Measurements from ENCODE around the gene RYR3.

The RYR3 gene

DNA sequence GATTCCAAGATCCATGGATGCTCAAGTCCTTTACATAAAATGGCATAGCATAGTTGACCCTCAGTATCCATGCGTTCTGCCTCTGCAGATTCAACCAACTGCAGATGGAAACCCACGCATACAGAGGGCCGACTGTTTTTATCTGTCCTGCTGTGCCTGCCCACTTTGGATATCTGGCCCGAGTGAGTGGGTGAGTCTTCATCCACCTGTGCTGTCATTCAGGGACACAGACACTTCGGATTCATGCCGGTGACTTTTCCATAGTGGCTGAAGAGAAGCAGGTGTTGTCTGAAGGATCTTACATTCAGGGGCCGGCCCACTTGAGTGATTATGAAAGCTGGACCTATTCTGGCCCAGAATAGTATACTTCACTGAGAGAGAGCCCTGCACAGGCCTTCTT lies 85.1 kb downstream of the RYR3 start:
- DNase-seq (ENCODE audit: low read depth): no peak
- no peak overlapping the region for H3K4me3 ChIP-seq (ENCODE audit: low read length)
- TF ChIP-seq, protein P1, sequence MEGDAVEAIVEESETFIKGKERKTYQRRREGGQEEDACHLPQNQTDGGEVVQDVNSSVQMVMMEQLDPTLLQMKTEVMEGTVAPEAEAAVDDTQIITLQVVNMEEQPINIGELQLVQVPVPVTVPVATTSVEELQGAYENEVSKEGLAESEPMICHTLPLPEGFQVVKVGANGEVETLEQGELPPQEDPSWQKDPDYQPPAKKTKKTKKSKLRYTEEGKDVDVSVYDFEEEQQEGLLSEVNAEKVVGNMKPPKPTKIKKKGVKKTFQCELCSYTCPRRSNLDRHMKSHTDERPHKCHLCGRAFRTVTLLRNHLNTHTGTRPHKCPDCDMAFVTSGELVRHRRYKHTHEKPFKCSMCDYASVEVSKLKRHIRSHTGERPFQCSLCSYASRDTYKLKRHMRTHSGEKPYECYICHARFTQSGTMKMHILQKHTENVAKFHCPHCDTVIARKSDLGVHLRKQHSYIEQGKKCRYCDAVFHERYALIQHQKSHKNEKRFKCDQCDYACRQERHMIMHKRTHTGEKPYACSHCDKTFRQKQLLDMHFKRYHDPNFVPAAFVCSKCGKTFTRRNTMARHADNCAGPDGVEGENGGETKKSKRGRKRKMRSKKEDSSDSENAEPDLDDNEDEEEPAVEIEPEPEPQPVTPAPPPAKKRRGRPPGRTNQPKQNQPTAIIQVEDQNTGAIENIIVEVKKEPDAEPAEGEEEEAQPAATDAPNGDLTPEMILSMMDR (conservative IDR thresholded peaks at IDR 0.05; ENCODE audit: low read depth, low read length): no peak

DNA sequence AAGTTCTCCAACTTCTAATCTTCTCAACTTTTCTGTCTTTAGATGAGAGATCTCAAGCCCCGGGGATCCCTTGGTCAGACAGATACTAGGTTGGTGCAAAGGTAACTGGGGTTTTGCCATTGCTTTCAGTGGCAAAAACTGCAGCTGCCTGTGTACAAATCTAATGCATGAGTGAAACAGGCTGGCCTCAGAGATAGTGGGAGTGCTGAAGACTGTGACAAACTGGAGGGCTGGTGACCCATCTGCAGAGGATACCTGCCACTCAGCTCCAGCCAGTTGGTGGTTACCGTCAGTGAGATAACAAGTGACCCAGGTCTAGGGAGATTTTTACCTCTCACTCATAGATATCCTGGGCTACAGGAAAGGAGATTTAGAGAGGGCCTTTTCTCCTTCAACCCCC lies 85.7 kb downstream of the RYR3 start:
- no peak overlapping the region for H3K4me3 ChIP-seq (ENCODE audit: low read length)
- TF ChIP-seq, protein P1 (conservative IDR thresholded peaks at IDR 0.05; ENCODE audit: low read depth, low read length): no peak
- DNase-seq (ENCODE audit: low read depth): no peak

DNA sequence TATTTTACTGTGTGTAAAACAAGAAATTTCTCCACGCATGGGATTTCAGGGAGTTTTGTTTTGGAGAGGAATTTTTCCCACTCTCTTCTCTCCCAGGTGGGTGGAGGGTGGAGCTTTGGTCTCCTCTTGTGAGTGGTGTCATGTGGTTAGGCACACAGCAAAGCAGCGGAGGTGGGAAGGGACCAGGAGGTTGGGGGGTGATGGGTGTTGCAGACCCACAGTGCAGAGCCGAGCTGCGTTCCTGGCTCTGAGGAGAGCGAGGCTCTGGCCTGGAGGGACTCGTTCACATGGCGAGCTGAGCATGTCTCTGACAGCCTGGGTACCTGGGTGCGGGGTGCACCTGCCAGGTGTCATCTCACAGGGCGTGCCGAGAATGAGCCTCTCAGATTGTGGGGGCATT lies 87.8 kb downstream of the RYR3 start:
- TF ChIP-seq, protein P1 (conservative IDR thresholded peaks at IDR 0.05; ENCODE audit: low read depth, low read length): no peak
- no peak overlapping the region for H3K4me3 ChIP-seq (ENCODE audit: low read length)
- no peak for DNase-seq (ENCODE audit: low read depth)

DNA sequence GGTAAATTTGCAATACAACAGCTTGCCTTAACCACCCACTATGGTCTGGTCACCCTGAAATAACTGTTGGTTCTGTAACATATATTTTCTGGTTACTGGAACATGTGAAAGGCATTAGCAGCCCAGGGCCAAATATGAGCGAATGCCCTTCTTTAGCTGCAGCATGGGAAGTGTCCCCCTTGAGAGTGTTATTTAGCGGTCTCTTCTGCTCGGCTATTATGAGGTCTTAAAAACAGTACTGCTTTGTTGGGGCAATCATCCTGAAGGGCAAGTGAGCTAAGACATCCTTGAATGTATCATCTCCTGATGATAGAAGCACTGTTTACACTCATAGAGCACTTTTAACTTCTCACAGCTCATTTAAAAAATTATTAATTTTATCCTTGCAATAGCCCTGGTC lies 90.2 kb downstream of the RYR3 start:
- no peak for DNase-seq (ENCODE audit: low read depth)
- TF ChIP-seq, protein P1 (conservative IDR thresholded peaks at IDR 0.05; ENCODE audit: low read depth, low read length): no peak
- no peak overlapping the region for H3K4me3 ChIP-seq (ENCODE audit: low read length)

DNA sequence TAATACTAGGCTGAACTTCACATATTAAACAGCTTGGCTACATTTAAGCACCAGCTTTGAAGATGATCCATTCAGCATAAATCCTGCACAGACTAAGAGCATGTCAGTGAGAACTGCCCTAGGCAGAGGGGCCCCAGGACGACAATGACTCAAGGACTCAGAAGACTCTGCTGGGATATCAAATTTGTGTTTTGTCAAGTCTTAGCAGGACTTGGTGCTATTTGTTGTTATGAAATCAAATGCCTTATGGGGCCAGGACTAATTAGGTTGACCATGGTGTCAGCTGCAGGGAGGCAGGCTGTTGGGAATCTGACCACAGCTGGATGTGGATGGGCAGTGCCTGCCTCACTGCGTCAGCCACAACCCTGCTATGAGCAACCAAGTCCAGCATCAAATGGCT lies 91.8 kb downstream of the RYR3 start:
- no peak for DNase-seq (ENCODE audit: low read depth)
- TF ChIP-seq, protein P1 (conservative IDR thresholded peaks at IDR 0.05; ENCODE audit: low read depth, low read length): no peak
- no peak overlapping the region for H3K4me3 ChIP-seq (ENCODE audit: low read length)

DNA sequence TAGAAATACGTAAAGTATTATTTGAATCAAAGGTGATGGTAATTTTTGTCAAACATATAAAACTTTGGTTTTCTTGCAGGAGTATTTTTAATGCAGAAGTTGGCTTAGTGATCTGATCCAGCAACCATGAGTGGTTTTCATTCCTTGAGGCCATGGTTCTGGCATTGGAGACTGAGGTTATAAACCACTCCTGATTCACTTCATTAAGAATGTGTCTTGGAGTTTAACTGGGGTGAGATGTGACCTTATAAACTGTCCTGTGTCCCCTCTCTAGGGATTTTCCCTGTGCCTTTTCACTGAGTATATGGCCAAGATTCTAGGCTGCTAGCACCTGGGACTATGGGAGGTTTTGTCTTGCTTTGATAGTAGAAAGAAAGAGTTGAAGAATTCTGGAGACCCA lies 94.3 kb downstream of the RYR3 start:
- TF ChIP-seq, protein P1 (conservative IDR thresholded peaks at IDR 0.05; ENCODE audit: low read depth, low read length): no peak
- no peak for DNase-seq (ENCODE audit: low read depth)
- H3K4me3 ChIP-seq (ENCODE audit: low read length): no peak overlapping the region

DNA sequence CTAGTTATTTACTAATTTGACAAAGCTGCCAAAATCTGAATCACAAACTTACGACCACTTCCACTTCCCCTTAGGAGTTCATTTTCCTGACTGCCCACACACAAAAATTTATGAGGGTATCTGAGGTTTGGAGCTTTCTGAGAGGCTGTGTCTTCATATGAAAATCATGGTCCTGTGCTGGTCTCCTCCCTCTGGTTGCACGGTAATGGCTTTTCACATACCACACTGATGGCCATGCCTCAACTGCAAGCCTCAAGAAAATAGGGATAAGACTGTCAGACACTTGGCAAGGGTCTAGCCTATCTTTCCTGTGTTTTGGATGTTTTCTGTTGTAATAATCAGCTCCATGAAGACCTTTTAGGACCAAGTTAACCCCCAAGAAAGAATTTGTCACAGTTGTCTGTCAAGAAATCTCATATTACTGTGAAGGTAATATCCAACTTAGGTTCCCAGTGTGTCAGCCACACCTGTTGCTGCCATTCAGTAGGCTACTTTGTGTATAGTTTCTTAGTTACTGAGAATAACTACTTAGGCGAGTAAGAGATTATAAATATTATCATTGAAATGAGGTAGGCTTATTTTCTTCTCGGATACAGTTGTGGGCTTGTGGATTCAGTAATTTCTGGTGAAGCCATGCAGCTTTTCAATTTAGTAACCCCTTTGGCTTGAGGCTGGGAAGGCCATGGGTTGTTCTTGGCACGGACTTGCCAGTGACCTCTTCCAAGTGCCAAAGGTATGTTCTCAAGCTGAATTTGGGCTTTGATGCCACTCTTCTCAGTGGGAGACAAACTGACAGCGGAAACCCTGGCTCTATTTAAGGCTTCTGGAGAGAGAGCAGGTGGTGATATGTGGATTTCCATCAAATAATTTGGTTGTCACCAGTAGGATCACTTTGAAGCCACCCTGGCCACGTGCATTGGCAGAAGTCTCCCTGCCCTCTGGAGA lies 101.1 kb downstream of the RYR3 start:
- no peak overlapping the region for H3K4me3 ChIP-seq (ENCODE audit: low read length)
- TF ChIP-seq, protein P1 (conservative IDR thresholded peaks at IDR 0.05; ENCODE audit: low read depth, low read length): no peak

More for the DNA sequence above, 101.1 kb downstream of the RYR3 start:
- DNase-seq (ENCODE audit: low read depth): no peak
